Stimulated activated CD4-positive, alpha-beta T cell treated with anti-CD3 and anti-CD28 coated beads, Interleukin-15, amount 100 ng/mL, for 1 hour (primary cell): ENCODE data around the gene MACC1.

Experiments used
- DNase-seq, 2 donors: peaks; one replicate each; pipeline ENCODE4 v3.0.0-alpha.2; 2020; ENCODE audit warnings: low read depth in 1 of 2, low spot score in 1 of 2

MACC1 gene, protein sequence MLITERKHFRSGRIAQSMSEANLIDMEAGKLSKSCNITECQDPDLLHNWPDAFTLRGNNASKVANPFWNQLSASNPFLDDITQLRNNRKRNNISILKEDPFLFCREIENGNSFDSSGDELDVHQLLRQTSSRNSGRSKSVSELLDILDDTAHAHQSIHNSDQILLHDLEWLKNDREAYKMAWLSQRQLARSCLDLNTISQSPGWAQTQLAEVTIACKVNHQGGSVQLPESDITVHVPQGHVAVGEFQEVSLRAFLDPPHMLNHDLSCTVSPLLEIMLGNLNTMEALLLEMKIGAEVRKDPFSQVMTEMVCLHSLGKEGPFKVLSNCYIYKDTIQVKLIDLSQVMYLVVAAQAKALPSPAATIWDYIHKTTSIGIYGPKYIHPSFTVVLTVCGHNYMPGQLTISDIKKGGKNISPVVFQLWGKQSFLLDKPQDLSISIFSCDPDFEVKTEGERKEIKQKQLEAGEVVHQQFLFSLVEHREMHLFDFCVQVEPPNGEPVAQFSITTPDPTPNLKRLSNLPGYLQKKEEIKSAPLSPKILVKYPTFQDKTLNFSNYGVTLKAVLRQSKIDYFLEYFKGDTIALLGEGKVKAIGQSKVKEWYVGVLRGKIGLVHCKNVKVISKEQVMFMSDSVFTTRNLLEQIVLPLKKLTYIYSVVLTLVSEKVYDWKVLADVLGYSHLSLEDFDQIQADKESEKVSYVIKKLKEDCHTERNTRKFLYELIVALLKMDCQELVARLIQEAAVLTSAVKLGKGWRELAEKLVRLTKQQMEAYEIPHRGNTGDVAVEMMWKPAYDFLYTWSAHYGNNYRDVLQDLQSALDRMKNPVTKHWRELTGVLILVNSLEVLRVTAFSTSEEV

DNA sequence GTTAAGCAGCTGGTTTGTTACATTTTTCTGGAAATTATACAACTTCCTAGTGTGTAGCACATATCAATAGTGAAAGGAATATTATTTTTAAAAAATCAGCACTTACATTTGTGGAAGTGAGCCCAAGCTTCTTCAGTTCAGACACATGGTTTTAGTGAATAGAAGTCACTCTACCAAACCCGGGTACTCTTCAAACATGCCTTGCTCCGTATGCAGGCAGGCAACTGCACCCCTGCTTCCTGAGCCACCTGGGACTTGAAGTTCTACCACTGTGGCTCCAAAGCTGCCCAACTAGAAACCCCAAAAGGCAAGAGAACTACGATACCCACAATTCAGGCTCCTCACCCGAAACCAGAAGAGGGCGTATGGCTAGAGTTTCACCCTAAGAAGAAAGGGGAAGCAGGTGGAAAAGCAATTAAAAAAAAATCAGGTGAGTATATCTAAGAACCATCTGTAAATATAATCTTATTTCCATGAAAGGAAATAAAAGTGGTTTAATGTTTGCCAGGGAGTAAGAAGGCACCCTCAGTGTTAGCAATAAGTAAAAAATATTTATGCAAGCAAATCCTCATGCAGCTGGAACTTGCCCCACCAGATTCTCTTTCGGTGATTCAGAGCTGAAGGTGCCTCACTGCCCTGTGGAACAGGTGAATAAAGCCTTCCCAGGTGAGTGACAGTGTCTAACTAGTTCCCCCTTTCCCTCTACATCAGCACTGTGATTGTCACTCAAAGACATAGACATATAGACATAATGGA lies at the start of gene MACC1:
MACC1 (minus strand) TSS at position 192 of the 756 bp plus-strand sequence. CDS start 55,522 bp downstream, outside the sequence.
- DNase-seq, result no peak

DNA sequence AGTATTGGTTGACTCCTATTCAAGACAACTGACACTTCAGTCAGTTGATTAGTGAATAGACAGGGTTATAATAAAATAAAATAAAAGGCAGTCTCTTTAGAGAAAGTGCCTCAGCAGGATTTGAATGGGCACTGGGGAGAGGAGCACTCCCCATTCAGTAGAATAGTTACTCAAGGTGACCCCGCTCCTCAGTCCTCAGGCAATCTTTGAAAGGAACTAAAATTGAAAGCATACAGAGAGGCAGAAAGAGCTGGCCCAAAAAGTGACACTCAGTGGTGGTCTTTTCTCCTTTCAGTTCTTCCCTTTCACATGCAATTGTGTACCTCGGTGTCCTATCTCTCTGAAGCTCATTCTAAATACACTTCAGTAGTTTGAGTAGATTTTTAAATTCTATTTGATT lies 47.4 kb upstream of the MACC1 start:
- DNase-seq, result no peak

DNA sequence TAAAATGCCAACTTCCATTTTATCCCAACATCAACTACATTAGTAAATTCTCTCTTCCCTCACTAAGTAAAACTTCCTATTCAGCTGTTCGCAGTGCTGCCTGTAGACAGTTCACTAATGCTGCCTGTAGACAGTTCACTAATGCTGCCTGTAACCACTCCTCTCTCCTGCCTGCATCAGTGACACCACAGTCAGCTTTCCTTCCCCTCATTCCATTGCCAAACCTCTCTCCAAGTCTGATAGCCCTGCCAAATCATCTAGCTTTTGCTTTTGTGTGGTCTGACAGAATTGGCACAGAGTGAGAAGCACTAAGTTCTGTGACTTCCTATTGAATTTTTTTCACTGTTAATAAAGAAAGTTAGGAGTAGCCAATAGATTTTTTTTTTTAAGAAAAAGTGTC lies 43.0 kb upstream of the MACC1 start:
- DNase-seq, result no peak

DNA sequence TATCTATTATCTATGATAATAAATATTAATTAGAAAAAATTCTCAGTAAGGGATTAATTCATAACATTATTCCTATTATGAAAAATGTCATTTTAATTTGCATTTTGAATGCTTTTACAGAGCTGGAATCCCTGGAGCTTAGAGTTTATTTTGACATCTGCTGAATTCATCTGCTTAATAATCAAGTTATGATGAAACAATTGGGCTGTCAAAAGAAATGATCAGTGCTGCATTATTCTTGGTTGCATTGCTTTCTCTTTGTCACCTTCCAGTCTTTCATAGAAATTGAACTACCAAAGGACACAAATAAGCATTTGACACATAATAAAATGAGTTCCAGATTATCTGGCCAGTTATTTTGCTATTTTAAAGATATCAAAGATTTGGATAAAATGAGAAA lies 40.0 kb upstream of the MACC1 start:
- no peak for DNase-seq

DNA sequence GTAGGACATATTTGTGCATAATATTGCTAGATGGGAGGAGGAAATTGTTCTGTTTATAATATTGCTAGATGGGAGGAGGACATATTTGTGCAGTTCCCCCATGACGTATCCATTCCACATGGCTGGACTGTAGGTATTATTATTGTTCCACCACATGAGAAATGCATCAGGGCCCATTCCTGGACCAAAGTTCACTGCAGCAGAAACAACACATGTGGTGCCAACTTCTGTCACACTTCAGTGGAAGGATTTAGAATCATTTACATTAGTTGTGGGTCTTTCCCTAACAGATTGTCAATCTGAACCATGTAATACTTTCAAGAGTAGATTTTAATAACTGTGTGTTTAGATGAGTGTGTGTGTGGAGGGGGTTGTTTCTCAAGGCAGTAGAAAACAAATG lies 32.7 kb upstream of the MACC1 start:
- DNase-seq, result no peak

DNA sequence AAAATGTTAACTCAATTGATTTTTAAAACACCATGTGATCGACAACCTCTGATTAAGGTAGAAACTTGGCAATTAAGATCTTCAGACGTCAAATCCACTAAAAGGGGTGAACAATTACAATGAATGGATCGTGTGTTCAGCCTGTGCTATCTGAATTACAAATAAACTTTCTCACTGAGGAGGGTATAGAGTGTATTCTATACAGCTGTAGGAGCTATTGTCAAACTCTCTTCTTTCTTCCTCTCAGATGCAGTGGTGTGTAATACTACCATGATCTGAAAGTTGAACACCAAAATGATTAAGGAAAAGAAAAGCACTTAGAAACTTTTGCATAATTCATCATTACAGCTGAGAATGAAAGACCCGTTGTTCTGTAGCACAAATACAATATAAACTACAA lies 32.2 kb upstream of the MACC1 start:
- no peak for DNase-seq

DNA sequence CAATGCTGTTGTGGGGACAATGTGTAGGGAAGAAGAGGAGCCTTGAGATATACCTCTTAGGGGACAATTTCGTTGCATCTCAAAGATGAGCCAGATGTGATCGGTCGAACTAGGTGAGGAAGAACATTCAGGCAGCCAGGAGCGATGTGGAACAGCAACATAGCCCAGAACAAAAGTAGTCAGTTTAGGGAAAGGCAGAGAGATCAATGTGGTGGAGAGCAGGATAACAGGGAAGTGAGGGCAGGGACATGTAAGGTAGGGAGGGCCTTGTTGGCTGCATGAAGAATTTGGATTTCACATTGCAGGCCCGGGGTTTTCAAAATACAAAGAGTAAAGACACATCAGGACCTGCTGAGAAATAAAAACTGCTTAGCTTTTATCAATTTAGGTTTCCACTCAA lies 29.1 kb upstream of the MACC1 start:
- DNase-seq, result no peak

DNA sequence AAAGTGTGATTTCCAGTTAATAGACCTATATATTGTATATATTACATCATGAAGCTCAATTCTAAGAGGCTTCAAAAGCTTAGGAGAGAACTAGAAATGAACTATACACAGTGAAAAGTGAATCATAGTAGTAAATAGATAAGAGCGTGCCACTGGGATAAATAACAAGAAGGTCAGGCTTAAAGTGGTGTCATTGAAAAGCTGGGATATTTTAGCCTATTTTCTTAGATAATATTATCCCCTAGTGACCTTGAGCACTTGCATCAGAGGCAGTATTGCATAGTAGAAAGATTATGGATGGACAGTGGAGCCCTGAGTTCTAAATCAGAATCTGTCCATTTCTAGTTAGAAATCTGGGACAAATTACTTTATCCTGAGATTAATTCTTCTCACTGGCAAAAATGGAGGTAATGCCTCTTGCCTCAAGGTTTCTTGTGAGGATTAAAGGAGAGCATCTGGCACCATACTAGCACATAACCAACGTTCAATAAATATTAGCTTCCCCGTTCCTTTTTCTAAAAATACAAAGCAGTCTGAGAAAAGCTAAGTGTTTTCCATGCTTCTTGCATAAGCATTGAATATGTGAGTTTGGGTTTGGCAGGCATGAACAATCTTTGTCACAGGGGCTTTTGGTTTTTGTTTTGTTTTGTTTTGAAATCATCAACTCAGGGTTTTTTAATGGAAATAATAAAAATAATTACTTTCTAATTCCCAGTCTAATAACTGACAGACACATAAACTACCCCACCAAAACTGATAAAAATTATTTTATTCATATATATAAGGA lies 27.3 kb upstream of the MACC1 start:
- DNase-seq, result no peak

DNA sequence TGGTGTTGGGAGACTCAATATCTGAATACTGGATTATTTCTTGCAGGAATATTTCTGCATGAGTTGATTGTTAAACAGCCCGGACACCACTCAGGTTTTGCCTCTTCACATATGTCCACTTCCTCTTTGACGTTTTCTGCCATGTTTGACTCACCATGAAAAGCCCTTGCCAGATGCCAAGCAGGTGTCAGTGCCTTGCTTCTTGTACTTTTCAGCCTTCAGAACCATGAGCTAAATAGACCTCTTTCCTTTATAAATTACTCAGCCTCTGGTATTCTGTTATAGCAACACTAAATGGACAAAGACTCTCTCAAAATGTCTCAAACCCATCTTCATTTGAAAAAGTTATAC lies 24.7 kb upstream of the MACC1 start:
- DNase-seq, result no peak

DNA sequence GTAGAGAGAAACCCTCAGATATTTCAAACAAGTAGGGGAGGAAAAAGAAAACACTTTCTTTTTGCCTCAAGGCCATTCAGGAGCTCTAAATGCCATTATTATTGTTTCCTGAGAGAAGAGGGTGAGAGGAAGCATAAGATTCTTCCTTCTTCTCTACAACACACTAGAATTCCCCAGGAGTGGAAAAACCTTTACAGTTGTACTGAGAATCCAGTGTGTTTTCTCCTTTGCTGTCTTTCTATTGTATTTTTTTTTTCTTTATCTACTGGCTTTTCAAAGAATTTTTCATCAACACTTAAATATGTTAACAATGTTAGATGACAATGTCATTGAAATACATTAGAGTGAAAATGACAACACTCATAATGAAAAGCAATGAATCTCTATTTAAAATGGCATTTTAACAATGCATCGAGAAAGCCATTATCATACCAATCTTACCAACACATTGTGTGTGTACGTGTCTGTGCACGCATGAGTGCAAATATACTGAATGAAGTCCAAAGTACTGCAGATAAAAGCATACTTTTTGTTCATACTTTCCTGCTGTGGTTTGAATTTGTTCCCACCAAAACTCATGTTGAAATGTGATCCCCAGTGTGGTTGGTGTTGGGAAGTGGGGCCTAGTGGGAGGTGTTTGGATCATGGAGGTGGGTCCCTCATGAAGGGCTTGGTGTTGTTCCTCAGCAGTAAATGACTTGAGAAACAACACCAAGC lies 24.2 kb upstream of the MACC1 start:
- no peak for DNase-seq

DNA sequence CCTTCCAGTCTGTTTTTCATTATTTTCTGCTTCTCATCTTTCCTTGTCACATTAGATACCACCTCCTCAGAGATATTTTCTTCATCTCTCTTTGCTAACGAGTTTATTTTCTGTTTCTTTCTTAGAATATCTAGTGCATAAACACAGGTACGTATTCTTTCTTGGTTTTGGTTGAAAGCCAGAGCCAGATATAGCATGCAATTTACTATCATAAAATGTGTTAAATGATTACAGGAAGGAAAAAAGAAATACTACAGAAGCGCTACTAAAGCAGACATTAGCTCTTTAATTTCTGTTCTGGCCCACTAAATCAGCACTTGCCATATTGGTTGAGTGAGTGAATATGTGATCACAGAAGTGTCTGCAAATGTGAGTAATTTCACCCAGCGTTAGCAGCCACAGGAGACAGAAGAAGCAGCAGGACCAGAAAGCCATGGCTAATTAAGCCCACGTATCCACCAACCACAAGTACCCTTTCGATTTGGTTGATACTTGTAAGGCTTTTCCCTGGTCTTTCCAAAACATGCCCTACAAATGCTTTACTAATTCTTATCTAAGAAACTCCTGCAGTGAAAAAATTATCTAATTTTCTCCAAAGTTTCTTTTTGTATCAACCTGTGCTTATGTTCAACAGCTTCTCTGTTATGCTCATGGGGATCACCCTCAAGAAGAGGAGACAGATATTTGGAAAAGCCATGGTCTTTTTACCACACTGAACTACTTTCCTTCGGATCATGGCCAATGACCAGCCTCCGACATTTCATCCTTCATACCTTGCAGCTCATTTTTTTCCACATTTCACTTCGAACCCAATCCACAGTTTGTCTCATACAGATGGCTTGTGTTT lies 23.1 kb upstream of the MACC1 start:
- DNase-seq, result no peak

DNA sequence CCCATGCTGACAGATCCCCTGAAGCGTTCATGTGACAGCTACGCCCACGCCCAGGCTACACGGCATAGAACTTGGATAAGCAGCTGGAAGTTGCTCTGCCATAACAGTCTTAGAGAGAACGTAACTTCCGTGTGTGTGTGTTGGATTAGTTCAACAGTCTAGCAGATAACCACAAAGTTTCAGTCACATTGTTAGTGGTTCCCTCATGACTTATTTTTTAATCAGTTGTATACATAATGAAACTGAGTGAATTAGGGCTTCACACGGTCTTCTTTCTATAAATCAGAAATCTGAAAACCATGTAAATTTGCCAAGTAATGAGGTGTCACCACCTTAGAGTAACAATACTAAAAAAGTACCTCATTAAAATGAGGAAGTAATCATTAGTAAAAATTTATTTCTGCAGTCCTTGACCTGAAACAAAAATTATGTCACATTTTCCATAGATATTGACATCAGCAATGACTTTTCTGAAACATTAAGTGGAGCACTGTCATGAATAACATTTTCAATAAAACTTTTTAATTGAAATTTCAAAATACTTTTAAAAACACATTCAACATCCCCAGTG lies 21.7 kb upstream of the MACC1 start:
- DNase-seq, result no peak

DNA sequence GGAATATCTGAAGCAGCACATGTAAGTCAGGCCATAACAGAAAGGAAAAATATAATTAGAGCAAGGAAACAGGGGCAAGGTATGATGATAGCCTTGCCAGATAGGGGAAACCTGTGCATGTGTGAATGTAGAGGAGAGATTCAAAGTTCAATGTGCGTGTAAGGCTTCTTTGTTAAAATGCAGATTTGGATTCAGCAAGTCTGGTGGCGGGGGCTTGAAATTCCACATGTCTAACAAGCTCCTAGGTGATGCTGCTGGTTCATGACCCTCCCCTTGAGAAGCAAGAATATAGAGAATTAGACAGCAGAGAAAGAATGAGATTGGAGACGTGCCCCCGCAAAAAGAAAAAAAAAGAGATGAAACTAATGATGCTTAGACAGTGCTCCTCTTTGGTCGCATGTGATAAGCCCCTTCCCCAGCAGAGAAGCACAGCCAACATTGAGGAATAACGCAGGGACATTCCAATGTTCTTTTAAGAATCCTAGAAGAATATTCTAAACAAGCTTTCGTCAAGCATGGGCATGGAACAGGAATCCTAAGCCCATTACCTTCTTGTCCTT lies 21.1 kb upstream of the MACC1 start:
- no peak for DNase-seq

DNA sequence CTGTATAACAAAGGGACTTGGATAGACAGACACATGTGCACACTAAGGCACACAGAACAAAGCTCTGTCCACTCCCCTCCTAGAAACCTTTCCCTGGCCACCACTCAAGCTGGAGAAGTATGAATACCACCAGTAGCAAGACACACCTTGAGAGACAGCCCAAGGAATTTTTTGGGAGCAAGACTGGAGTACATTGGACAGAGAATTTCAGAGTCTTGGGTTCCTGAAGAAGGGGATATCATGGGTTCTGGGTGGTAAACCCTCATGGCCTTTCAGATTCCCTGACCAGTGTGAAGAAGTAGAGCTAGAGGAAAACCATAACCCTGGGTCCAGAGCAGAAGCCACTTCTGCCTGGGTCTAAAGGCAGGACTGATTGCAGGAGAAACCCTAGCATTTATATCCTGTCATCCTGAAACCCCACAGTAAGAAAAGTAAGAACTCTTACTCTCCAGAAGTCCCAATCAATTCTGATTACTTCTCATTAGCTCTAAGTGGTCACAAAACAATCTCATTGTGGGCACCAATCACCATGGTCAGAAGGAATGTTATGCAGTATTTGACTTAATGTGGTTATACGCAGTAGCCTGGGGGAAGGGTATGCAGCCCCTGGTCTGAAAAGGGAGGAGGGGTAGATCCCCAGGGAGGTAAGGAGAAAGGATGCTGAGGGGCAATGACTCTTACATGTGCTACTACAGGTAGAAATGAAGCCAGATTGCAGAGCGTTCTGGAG lies 20.4 kb upstream of the MACC1 start:
- DNase-seq, result no peak

DNA sequence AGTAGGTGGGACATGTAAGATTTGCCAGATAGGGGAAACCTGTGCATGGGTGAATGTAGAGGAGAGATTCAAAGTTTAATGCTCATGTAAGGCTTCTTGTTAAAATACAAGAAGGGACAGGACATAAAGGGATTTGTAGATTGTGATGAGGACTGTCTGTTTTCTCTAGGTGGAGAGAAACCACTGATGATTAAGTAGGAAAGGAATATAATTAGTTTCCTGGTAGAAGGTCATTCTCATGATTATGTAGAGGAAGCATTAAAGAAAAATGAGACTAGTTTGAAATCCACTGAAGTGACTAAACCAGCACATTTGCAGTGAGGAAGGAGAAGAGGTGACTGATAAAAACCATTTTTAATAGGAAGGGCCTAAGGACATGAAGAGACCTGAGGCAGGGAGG lies 19.6 kb upstream of the MACC1 start:
- no peak for DNase-seq

DNA sequence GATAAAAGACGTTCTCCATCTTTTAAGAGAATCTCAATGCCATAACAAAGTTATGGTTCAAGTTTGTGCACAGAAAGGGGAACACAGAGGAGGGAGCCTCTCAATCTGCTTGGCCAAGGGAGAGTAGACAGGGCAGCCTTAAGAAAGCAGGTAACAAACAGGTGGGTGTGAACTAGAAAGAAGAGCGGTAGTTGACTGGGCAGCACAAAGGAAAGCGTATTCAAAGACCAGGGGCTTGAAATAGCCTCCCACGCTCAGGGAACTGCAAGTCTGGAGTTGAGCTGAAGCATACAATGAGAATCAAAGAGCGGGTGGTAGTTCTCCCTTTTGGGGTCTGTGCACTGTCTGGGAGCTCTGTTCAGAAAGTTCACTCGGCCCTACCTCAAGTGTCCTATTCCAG lies 18.9 kb upstream of the MACC1 start:
- DNase-seq, result no peak

DNA sequence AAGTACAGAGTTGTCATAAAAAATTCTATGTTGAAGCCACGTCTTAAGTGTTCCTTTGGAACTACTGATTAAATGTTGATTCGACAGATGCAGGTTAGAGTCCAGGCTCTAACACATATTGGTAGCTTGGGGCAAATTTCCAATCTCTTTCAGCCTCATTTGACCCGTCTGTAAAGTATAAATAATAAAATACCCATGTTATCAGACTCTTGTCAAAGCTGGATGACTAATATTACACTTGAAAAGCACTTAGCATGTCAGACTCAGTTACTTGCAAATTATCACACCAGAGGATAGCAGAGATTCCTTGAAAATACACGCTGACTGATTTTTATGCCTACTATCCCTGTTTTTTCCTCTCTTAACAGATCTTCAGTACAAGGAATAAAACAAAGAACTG lies 18.1 kb upstream of the MACC1 start:
- DNase-seq, result no peak

DNA sequence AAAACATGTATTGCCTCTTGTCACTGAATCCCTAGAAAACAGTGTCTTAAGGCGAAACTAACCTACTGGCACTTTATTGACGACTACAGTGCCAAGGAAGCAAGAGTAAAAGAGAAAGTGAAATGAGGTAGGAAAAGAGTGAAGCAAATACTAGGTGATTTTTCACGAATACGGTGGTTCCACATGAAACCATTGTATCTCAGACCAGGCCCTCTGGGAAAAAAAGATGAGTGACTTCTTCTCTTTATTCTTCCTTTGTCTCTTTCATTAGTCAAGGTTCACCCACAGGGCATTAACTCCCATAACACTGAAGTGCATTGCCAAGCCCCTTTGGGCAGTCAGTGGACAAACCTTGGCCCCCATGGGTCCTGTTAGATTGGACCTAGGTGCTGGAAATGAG lies 16.2 kb upstream of the MACC1 start:
- DNase-seq, result no peak
